Measurements from ENCODE around the gene PARVB. TPM values are rescaled to one million over a fixed set of nuclear protein-coding genes. Genes with fewer than 3 reads are reported as not detected.

The PARVB gene
- total and polyA plus RNA-seq, 2 donors (not counting 3 experiments of a cell fraction or from before 2014, with no cell fraction given) = 155 to 162 TPM

DNA sequence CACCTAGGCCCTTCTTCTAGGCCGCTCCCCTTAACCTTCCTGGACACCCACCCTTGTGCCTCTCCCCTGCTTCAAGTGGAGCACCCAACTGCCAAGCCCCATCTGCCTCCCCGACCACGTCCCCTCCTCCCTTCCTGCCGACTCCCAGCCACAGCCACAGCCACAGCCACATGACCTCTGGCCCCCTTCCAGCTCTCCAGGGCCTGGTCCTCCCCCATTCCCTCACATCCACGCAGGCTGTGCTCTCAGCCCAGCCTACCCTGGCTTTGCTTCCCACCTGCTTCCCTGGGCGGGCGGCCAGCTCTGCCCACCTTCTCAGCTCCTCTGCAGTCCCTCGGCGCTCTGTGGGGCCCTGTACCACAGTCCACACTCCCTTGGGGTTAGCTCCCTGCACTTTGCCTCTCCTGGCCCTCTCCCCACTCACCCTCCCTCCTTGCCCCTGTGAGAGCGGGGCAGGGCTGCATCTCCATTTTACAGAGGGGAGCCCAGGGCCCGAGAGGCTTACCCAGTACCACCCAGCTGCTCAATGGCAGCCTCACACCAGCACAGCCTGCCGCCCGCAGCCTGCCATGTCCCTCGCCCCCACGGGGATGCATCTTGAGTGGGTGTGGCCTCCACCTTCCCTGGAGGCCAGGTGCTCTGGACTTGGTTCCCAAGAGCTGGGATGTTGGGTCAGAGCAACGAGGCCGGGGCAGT lies 176.9 kb downstream of the PARVB start:
- no peaks in the 10 kb centered on the region for H3K27me3 ChIP-seq (ENCODE audit: control insufficient read depth in 2 of 2, insufficient read depth in 2 of 2, low read length in 2 of 2)
- no peak overlapping the region for H3K27ac ChIP-seq (ENCODE audit: insufficient read depth, low read depth, low read length)
- H2AFZ ChIP-seq (ENCODE audit: low read depth, low read length) = no peak overlapping the region
- no peaks in the 10 kb centered on the region for H4K20me1 ChIP-seq (replicated peaks; ENCODE audit: control insufficient read depth, extremely low read depth, insufficient read depth, low read length)
- BruUV-seq (replicated peaks) = no TSS peak
- no peaks in the 10 kb centered on the region for H3K36me3 ChIP-seq (ENCODE audit: control insufficient read depth in 2 of 2, extremely low read depth in 1 of 2, insufficient read depth in 2 of 2, low read length in 2 of 2)
- ChIA-PET POLR2A (no interaction called here), CTCF (no interaction called here)
- intact Hi-C loops (cut with micrococcal nuclease) (no loop called here), dilution Hi-C loops (cut with MboI; ENCODE audit: extremely low pct_ligation_motif_present, low sequenced_read_pairs) (no loop called here)
- no peak for TF ChIP-seq FOS (IDR thresholded peaks at IDR 0.05; ENCODE audit: borderline replicate concordance, insufficient read depth, low read length)
- no peak for TF ChIP-seq EZH2 (IDR thresholded peaks at IDR 0.05; ENCODE audit: borderline replicate concordance, low read depth, low read length, severe bottlenecking)
- no peak for TF ChIP-seq JUN (IDR thresholded peaks at IDR 0.05; ENCODE audit: borderline replicate concordance, insufficient read depth, insufficient read length, low read depth)
- no peak for TF ChIP-seq POLR2A (IDR thresholded peaks at IDR 0.05; ENCODE audit: low read depth, low read length)
- TF ChIP-seq MAX (IDR thresholded peaks at IDR 0.05; ENCODE audit: insufficient read depth, insufficient read length) = no peak
- no peak for TF ChIP-seq MYC (IDR thresholded peaks at IDR 0.05; ENCODE audit: low read depth, low read length)
- no peak for TF ChIP-seq GATA2 (IDR thresholded peaks at IDR 0.05; ENCODE audit: insufficient read depth, insufficient read length, low read depth, low read length)
- TF ChIP-seq POLR2AphosphoS5 (IDR thresholded peaks at IDR 0.05; ENCODE audit: insufficient read depth, low read depth, low read length) = no peak
- TF ChIP-seq, protein P1, sequence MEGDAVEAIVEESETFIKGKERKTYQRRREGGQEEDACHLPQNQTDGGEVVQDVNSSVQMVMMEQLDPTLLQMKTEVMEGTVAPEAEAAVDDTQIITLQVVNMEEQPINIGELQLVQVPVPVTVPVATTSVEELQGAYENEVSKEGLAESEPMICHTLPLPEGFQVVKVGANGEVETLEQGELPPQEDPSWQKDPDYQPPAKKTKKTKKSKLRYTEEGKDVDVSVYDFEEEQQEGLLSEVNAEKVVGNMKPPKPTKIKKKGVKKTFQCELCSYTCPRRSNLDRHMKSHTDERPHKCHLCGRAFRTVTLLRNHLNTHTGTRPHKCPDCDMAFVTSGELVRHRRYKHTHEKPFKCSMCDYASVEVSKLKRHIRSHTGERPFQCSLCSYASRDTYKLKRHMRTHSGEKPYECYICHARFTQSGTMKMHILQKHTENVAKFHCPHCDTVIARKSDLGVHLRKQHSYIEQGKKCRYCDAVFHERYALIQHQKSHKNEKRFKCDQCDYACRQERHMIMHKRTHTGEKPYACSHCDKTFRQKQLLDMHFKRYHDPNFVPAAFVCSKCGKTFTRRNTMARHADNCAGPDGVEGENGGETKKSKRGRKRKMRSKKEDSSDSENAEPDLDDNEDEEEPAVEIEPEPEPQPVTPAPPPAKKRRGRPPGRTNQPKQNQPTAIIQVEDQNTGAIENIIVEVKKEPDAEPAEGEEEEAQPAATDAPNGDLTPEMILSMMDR (IDR thresholded peaks at IDR 0.05; ENCODE audit: extremely low read depth in 1 of 2, insufficient read depth in 1 of 2, low read depth in 1 of 2, low read length in 2 of 2) = no peak
- no peaks in the 10 kb centered on the region for H3K9me3 ChIP-seq (replicated peaks; ENCODE audit: control insufficient read depth, insufficient read depth, low read length)
- H3K9ac ChIP-seq (replicated peaks; ENCODE audit: extremely low read depth, insufficient read depth, low read length) = no peak overlapping the region
- no peak for FAIRE-seq
- no peaks in the 10 kb centered on the region for H3K4me1 ChIP-seq (ENCODE audit: control insufficient read depth, extremely low read depth, insufficient read depth, low read length)
- DNase-seq (ENCODE audit: low read depth, low spot score) = no peak
- no peak overlapping the region for H3K4me2 ChIP-seq (ENCODE audit: insufficient read depth, low read length)
- no peaks in the 10 kb centered on the region for H3K79me2 ChIP-seq (ENCODE audit: control insufficient read depth, insufficient read depth, low read length)
- H3K4me3 ChIP-seq (replicated peaks in 1 of 3; ENCODE audit: insufficient read depth in 1 of 3, low read depth in 1 of 3, low read length in 3 of 3) = no peak overlapping the region
- H3K9me1 ChIP-seq (replicated peaks; ENCODE audit: control insufficient read depth, extremely low read depth, insufficient read depth, low read length) = no peaks in the 10 kb centered on the region

All from endothelial cell of umbilical vein (primary cell).